ENCODE data around the gene SUSD4.

DNA sequence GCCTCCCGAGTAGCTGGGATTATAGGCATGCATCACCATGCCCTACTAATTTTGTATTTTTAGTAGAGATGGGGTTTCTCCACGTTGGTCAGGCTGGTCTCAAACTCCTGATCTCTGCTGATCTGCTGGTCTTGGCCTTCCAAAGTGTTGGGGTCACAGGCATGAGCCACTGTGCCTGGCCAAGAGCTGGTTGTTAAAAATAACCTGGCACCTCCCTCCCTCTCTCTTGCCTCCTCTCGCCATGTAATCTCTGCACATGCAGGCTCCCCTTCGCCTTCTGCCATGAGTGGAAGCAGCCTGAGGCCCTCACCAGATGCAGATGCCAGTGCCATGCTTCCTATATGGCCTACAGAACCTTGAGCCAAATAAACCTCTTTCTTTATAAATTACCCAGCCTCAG is 146.2 kb downstream of the SUSD4 start:
- TF ChIP-seq, protein P1, sequence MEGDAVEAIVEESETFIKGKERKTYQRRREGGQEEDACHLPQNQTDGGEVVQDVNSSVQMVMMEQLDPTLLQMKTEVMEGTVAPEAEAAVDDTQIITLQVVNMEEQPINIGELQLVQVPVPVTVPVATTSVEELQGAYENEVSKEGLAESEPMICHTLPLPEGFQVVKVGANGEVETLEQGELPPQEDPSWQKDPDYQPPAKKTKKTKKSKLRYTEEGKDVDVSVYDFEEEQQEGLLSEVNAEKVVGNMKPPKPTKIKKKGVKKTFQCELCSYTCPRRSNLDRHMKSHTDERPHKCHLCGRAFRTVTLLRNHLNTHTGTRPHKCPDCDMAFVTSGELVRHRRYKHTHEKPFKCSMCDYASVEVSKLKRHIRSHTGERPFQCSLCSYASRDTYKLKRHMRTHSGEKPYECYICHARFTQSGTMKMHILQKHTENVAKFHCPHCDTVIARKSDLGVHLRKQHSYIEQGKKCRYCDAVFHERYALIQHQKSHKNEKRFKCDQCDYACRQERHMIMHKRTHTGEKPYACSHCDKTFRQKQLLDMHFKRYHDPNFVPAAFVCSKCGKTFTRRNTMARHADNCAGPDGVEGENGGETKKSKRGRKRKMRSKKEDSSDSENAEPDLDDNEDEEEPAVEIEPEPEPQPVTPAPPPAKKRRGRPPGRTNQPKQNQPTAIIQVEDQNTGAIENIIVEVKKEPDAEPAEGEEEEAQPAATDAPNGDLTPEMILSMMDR (conservative IDR thresholded peaks at IDR 0.05; ENCODE audit: low read length) = no peak
- TF ChIP-seq EZH2phosphoT487 (IDR thresholded peaks at IDR 0.05; ENCODE audit: borderline replicate concordance) = no peak
